Endothelial cell of umbilical vein (primary cell): ENCODE data around the gene PSMB5. TPM values are rescaled to one million over a fixed set of nuclear protein-coding genes. Genes with fewer than 3 reads are reported as not detected.

Experiments used
- BruUV-seq: library from RNA; stranded (reverse); fragments of 400-500 nt; replicated peaks from 2 replicates; lab custom pipeline; 2021; lab: Mats Ljungman, UMichigan
- CTCF ChIA-PET: fragments of 300-600, 350-600 bp; sonication (Branson Sonifier 250); formaldehyde crosslinking; loops from one replicate; lab custom pipeline; 2021; ENCODE audit warnings: antibody characterized with exemption, inconsistent platforms; lab: Charles Lee
- POLR2A ChIA-PET: fragments of 300-600, 350-600 bp; sonication (Branson Sonifier 250); formaldehyde crosslinking; loops from one replicate; lab custom pipeline; 2021; ENCODE audit warnings: antibody characterized with exemption, inconsistent platforms; lab: Charles Lee
- DNase-seq: peaks from one replicate; pipeline ENCODE4 v3.0.0-alpha.2; 2011; ENCODE audit warnings: low read depth, low spot score
- FAIRE-seq: peaks from 2 replicates; lab custom pipeline; 2011; peaks lifted over from hg19 to GRCh38; lab: Jason Lieb, UNC
- H2AFZ ChIP-seq: 2 replicates; pipeline ENCODE4 v1.6.0; 2012; ENCODE audit warnings: low read depth, low read length, control low read depth, inconsistent platforms
- H3K27ac ChIP-seq: 2 replicates; pipeline ENCODE4 v1.5.1; 2011; ENCODE audit warnings: low read depth, mild to moderate bottlenecking, control low read depth, low read length, moderate library complexity; ENCODE audit not compliant: insufficient read depth
- H3K27me3 ChIP-seq, 2 experiments: 2 replicates each; pipeline versions ENCODE4 v1.6.0 to v1.6.1; 2011; ENCODE audit warnings: low read length in 2 of 2, mixed read lengths in 1 of 2; ENCODE audit not compliant: control insufficient read depth in 2 of 2, insufficient read depth in 2 of 2
- H3K36me3 ChIP-seq, 2 experiments: 2 replicates in 1 of 2; 3 replicates in 1 of 2; pipeline ENCODE4 v1.5.1; 2011; ENCODE audit warnings: low read length in 2 of 2, mild to moderate bottlenecking in 1 of 2, moderate library complexity in 1 of 2; ENCODE audit not compliant: control insufficient read depth in 2 of 2, insufficient read depth in 2 of 2; ENCODE audit errors: extremely low read depth in 1 of 2
- H3K4me1 ChIP-seq: 3 replicates; pipeline ENCODE4 v1.5.1; 2011; ENCODE audit warnings: mild to moderate bottlenecking, low read length; ENCODE audit not compliant: control insufficient read depth, insufficient read depth; ENCODE audit errors: extremely low read depth
- H3K4me2 ChIP-seq: 2 replicates; pipeline ENCODE4 v1.6.1; 2011; ENCODE audit warnings: low read length, control low read depth, mixed read lengths; ENCODE audit not compliant: insufficient read depth
- H3K4me3 ChIP-seq, 3 experiments: fragments of 200-600 bp in 1 of 3; sonication (generic), shearing (Covaris generic) in 1 of 3; replicated peaks in 1 of 3; 2 replicates each; pipeline ENCODE4 v1.5.1; 2011 to 2016; ENCODE audit warnings: control low read depth in 3 of 3, low read length in 3 of 3, mild to moderate bottlenecking in 2 of 3, inconsistent platforms in 1 of 3, low read depth in 1 of 3, moderate library complexity in 1 of 3; ENCODE audit not compliant: insufficient read depth in 1 of 3
- H3K79me2 ChIP-seq: 2 replicates; pipeline ENCODE4 v1.6.0; 2012; ENCODE audit warnings: low read length, inconsistent platforms; ENCODE audit not compliant: control insufficient read depth, insufficient read depth
- H3K9ac ChIP-seq: replicated peaks from 2 replicates; pipeline ENCODE3; 2011; ENCODE audit warnings: low read length, control low read depth; ENCODE audit not compliant: insufficient read depth; ENCODE audit errors: extremely low read depth
- H3K9me1 ChIP-seq: replicated peaks from 3 replicates; pipeline ENCODE4 v1.6.0; 2011; ENCODE audit warnings: mild to moderate bottlenecking, low read length; ENCODE audit not compliant: control insufficient read depth, insufficient read depth; ENCODE audit errors: extremely low read depth
- H3K9me3 ChIP-seq: replicated peaks from 2 replicates; pipeline ENCODE4 v1.5.1; 2012; ENCODE audit warnings: low read length, inconsistent platforms; ENCODE audit not compliant: control insufficient read depth, insufficient read depth
- H4K20me1 ChIP-seq: replicated peaks from 2 replicates; pipeline ENCODE3; 2011; ENCODE audit warnings: mild to moderate bottlenecking, low read length; ENCODE audit not compliant: control insufficient read depth, insufficient read depth; ENCODE audit errors: extremely low read depth
- EZH2 ChIP-seq: IDR thresholded peaks from 2 replicates; pipeline ENCODE4 v1.6.1; 2012; ENCODE audit warnings: borderline replicate concordance, low read depth, mild to moderate bottlenecking, moderate library complexity, low read length, inconsistent platforms; ENCODE audit not compliant: severe bottlenecking
- FOS ChIP-seq: IDR thresholded peaks from 2 replicates; pipeline ENCODE4 v1.6.1; 2011; ENCODE audit warnings: mild to moderate bottlenecking, low read length, moderate library complexity, borderline replicate concordance; ENCODE audit not compliant: insufficient read depth
- GATA2 ChIP-seq: IDR thresholded peaks from 2 replicates; pipeline ENCODE4 v1.7.0; 2011; ENCODE audit warnings: low read depth, mild to moderate bottlenecking, moderate library complexity, mixed read lengths, low read length; ENCODE audit not compliant: insufficient read length, insufficient read depth
- JUN ChIP-seq: IDR thresholded peaks from 2 replicates; pipeline ENCODE4 v1.6.1; 2011; ENCODE audit warnings: borderline replicate concordance, low read depth; ENCODE audit not compliant: insufficient read length, insufficient read depth
- MYC ChIP-seq: IDR thresholded peaks from one replicate; pipeline ENCODE4 v1.6.1; 2011; ENCODE audit warnings: mild to moderate bottlenecking, low read depth, low read length
- POLR2A ChIP-seq: IDR thresholded peaks from 2 replicates; pipeline ENCODE4 v1.6.1; 2012; ENCODE audit warnings: low read depth, mild to moderate bottlenecking, control low read depth, low read length
- POLR2AphosphoS5 ChIP-seq: IDR thresholded peaks from 2 replicates; pipeline ENCODE4 v1.6.1; 2012; ENCODE audit warnings: low read depth, mild to moderate bottlenecking, control low read depth, low read length, moderate library complexity; ENCODE audit not compliant: insufficient read depth
- dilution Hi-C: fragments of 300-500 bp; cut with MboI; formaldehyde crosslinking; loops from one replicate; pipeline ENCODE4 v1.15.0; 2019; ENCODE audit warnings: low sequenced_read_pairs; ENCODE audit not compliant: extremely low pct_ligation_motif_present
- intact Hi-C: fragments of 100-400 bp; cut with micrococcal nuclease; formaldehyde crosslinking; loops from one replicate; pipeline ENCODE4 v1.10.0; 2022
- polyA plus RNA-seq, 4 experiments: library from polyadenylated mRNA; depleted of rRNA in 3 of 4; stranded (reverse) in 3 of 4; unstranded in 1 of 4; fragments of >200 nt; gene quantifications; 2 replicates each; pipeline versions ENCODE4 v1.2.1 to v1.2.3, GENCODE V29; 2011 to 2012; ENCODE audit warnings: missing spikeins in 1 of 4
- total RNA-seq: library from RNA; stranded (reverse); gene quantifications from 2 replicates; pipeline ENCODE4 v1.2.3, GENCODE V29; 2021
- TF ChIP-seq, protein P1 (sequence below): IDR thresholded peaks from 2 replicates; pipeline ENCODE4 v1.6.1; 2011; ENCODE audit not compliant: insufficient read depth, insufficient read length
- TF ChIP-seq, protein P2 (sequence below), 2 donors: IDR thresholded peaks; 1 replicate in 1 of 2; 2 replicates in 1 of 2; pipeline ENCODE4 v1.5.1; 2011; ENCODE audit warnings: low read length in 2 of 2, mild to moderate bottlenecking in 2 of 2, moderate library complexity in 2 of 2, control low read depth in 1 of 2, inconsistent platforms in 1 of 2, low read depth in 1 of 2; ENCODE audit not compliant: insufficient read depth in 1 of 2; ENCODE audit errors: extremely low read depth in 1 of 2

PSMB5 gene
- total and polyA plus RNA-seq, 2 donors (not counting 3 experiments of a cell fraction or from before 2014, with no cell fraction given): 236 to 464 TPM

DNA sequence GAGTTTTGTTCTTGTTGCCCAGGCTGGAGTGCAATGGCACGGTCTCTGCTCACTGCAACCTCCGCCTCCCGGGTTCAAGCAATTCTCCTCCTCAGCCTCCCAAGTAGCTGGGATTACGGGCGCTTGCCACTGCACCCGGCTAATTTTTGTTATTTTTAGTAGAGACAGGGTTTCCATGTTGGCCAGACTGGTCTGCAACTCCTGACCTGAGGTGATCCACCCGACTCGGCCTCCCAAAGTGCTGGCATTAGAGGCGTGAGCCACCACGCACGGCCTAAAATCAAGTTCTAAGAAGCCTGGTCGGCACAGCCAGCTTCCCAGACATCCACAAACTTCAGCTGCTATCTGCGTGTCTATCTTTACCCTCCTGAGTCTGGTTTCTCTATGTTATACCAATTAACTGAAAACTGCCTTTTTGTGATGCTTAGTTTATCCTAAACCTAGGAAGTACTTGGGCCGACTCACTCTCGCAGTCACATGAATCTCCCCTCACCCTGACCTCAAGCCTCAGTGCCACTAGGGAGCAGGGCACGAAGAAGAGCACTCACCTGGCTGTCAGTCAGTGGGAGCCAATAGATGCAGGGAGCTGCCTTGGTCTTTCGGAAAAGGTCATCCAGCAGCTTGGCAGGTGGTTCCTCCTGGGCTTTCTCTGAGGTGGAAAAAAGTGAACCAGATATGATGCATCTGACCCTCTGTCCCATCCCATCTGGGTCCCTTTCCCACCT lies 26.0 kb upstream of the PSMB5 start:
- Histone ChIP-seq H4K20me1 (no peaks in the 10 kb centered on the region), H3K4me1 (peaks cover 40% of the 10 kb centered on the region), H3K9me1 (no peaks in the 10 kb centered on the region), H3K4me3 (no peak overlapping the region), H3K9me3 (no peaks in the 10 kb centered on the region), H3K9ac (no peak overlapping the region), H3K4me2 (no peak overlapping the region), H2AFZ (no peak overlapping the region), H3K27me3 (no peaks in the 10 kb centered on the region), H3K36me3 (peaks cover 34 to 37% of the 10 kb centered on the region in 2 experiments), H3K27ac (peak overlapping the region; percentile 0), H3K79me2 (peaks cover 10% of the 10 kb centered on the region)
- POLR2A ChIA-PET: interaction anchor here (0.7 kb wide), 1 partner anchor 665 kb away, joined by 4 read pairs; no protein-coding TSS in a partner anchor
- FAIRE-seq (no peak), DNase-seq (no peak)
- dilution Hi-C loops: loop anchor here (10.0 kb wide), 1 partner anchor 76 kb away; the partner anchor contains the start of gene AJUBA
- CTCF ChIA-PET: interaction anchor here (0.6 to 13.4 kb wide), 5 partner anchors 8 to 1645 kb away, joined by 3 to 1071 read pairs (median 6); partner anchors contain the start of gene AJUBA
- intact Hi-C loops: no loop called here
- BruUV-seq: no TSS peak
- no peak for TF ChIP-seq POLR2AphosphoS5
- TF ChIP-seq, protein P1, sequence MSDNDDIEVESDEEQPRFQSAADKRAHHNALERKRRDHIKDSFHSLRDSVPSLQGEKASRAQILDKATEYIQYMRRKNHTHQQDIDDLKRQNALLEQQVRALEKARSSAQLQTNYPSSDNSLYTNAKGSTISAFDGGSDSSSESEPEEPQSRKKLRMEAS: no peak
- TF ChIP-seq FOS: no peak
- TF ChIP-seq EZH2: no peak
- no peak for TF ChIP-seq MYC
- no peak for TF ChIP-seq GATA2
- no peak for TF ChIP-seq JUN
- TF ChIP-seq POLR2A: no peak
- TF ChIP-seq, protein P2, sequence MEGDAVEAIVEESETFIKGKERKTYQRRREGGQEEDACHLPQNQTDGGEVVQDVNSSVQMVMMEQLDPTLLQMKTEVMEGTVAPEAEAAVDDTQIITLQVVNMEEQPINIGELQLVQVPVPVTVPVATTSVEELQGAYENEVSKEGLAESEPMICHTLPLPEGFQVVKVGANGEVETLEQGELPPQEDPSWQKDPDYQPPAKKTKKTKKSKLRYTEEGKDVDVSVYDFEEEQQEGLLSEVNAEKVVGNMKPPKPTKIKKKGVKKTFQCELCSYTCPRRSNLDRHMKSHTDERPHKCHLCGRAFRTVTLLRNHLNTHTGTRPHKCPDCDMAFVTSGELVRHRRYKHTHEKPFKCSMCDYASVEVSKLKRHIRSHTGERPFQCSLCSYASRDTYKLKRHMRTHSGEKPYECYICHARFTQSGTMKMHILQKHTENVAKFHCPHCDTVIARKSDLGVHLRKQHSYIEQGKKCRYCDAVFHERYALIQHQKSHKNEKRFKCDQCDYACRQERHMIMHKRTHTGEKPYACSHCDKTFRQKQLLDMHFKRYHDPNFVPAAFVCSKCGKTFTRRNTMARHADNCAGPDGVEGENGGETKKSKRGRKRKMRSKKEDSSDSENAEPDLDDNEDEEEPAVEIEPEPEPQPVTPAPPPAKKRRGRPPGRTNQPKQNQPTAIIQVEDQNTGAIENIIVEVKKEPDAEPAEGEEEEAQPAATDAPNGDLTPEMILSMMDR (IDR thresholded peaks at IDR 0.05; ENCODE audit: extremely low read depth in 1 of 2, insufficient read depth in 1 of 2, low read depth in 1 of 2, low read length in 2 of 2): no peak
